Activated T-cell treated with anti-CD3 and anti-CD28 coated beads for 24 hours (primary cell): ENCODE data around the gene KLHL30.

Experiments used
- DNase-seq: peaks from one replicate; pipeline ENCODE4 v3.0.0-alpha.2; 2020; ENCODE audit warnings: low read depth

KLHL30 gene

GRCh38 chr2:238132463-238133450 lies 5.7 kb upstream of the KLHL30 start:
- no peak for DNase-seq

DNA sequence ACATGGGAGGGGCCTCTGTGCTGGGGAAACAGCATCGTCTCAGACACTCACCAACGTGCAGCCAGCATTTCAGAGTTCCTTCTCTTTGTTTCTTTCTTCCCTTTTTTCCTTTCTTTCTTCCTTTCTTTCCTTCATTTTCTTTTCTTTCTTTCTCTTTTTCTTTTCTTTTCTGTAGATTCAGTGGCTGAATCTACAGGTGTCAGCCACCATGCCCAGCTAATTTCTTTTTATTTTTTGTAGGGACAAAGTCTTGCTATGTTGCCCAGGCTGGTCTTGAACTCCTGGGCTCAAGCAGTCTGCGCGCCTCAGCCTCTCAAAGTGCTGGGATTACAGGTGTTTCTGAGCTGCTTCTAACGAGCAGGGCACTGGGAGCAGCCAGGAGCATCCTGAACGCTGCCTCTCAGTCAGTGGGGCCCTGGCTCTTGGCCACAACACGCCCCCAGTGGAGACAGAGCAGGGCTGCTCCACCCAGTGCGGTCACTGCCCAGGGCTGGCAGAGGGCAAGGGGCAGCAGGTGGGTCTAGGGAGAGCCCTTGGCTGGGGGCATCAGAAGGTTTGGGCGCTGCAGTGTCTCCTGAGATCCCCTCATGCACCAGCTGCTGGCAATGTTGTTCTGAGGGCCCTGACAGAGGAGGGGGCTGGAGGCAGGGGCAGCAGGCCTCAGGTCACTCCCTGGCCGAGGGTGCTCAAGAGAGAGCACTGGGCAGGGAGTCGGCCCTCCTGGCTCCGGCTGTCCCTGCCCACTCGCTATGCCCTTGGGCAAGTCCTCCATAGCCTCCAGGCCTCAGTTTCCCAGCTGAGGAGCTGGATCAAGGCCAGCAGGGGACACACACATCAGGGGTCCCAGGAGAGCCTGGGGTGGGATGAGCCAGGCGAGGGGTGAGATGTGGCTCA lies 4.7 kb upstream of the KLHL30 start:
- no peak for DNase-seq

DNA sequence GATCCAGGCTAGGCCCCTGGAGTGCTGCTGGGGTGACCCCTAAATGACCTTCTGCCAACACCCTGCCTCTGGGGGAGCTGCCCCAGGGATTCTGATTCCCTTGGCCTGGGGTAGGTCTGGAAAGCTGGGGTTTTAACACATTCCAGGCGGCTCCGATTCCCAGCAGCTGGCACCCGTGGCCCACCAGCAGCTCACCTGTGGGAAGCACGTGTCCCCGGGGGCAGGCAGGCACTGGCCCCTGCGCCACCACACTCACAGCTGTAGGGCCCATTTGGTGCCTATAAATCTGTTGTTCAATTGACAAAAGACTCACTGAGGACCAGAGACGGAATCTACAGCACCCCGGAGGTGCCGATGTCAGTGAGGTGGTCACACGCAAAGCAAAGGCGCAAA lies 4.1 kb upstream of the KLHL30 start:
- DNase-seq: no peak

- DNase-seq: no peak
Measured at GRCh38 chr2:238135601-238136150, 2.8 kb upstream of the KLHL30 start.

DNA sequence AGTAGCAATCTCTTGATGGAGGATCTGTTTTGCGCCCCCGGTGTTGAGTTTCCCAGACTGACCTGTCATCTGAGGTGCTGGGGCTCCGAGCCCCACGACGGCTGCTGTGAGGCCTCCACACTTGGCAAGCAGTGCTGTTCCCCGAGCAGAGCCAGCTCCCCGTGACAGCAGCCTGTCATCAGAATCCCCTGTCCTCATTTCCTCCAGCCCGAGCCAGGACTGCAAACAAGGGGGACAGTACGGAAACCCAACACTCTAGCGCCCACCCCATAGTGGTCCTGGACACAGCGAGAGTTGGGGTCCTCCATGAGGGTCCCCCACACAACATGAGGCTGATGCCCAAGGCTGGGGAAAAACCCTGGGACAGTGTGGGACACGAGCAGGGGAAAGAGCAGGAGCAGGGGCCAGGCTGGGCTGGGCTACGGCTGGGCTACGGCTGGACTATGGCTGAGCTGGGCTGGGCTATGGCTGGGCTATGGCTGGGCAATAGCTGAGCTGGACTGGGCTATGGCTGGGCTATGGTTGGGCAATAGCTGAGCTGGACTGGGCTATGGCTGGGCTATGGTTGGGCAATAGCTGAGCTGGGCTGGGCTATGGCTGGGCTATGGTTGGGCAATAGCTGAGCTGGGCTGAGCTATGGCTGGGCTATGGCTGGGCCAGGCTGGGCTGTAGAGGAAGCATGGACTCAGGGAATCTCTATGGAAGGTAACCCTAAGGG lies 1.5 kb upstream of the KLHL30 start:
- no peak for DNase-seq

- no peak for DNase-seq
Measured at GRCh38 chr2:238137885-238138284, 583 bp upstream of the KLHL30 start.

- peak; percentile 7 for DNase-seq
Measured at GRCh38 chr2:238139196-238140039, 950 bp downstream of the KLHL30 start.

DNA sequence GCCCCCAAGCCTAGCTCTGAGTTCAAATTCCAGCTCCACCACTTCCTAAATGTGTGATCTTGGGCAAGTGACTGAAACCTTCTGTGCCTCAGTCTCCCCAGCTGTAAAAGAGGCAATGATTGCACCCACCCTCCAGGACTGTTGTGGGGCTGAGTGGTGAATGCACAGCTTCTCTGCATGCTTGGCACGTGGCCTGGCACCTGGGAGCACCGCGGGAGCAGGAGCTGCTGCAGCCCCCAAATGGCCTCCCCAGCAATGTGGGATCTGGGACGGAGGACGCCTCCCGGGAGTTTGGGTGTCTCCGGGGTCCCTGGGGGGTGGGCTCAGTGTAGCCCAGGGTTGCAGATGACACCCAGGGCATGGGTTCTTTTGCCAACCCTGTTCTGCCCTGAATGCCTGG lies 1.6 kb downstream of the KLHL30 start:
- no peak for DNase-seq

DNA sequence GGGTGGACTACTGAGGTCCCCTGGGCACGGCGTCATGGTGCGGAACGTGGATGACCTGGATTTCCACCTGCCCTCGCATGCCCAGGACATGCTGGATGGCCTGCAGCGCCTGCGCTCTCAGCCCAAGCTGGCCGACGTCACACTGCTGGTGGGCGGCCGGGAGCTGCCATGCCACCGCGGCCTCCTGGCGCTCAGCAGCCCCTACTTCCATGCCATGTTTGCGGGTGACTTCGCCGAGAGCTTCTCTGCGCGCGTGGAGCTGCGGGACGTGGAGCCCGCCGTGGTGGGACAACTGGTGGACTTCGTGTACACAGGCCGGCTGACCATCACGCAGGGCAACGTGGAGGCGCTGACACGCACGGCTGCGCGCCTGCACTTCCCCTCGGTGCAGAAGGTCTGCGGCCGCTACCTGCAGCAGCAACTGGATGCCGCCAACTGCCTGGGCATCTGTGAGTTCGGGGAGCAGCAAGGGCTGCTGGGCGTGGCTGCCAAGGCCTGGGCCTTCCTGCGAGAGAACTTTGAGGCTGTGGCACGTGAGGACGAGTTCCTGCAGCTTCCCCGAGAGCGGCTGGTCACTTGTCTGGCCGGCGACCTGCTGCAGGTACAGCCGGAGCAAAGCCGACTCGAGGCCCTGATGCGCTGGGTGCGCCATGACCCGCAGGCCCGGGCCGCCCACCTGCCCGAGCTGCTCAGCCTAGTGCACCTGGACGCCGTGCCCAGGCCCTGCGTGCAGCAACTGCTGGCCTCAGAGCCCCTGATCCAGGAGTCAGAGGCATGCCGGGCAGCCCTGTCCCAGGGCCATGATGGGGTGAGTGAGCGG lies 2.5 kb downstream of the KLHL30 start:
- DNase-seq: no peak

DNA sequence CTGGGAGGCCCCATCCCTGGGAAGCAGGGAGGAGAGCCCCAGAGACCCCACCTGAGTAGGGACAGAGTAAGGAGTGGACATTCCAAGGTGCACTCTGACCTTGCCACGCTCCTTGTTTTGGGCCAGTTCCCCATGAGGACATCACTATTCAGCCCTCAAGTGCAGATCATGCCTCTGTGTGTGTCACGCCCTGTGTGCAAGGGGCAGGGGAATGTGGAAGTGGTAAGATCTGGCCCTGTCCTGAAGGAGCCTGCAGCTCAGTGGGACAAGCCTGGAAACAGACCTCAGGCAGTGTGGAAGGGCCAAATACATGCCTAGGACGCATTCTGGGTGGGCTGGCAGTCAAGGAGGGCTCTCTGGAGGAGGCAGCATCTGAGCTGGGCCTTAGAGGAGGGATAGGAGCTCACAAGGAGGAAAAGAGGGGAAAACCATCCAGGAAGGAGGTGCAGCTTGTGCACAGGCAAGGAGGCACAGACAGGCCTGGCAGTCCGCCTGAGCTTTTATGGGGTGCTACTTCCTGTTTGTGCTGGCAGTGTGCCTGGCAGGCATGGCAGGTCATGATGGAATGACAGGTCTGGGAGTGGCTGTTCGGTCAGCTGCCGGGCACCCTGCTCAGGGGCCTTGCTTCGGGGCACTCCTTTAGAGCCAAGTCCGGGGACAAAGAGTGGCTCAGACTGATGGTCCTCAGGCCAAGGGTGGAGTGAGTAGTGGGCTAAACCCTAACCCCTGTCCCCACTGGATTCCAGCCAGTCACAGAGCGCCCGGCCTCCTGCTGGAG lies 3.3 kb downstream of the KLHL30 start:
- no peak for DNase-seq

DNA sequence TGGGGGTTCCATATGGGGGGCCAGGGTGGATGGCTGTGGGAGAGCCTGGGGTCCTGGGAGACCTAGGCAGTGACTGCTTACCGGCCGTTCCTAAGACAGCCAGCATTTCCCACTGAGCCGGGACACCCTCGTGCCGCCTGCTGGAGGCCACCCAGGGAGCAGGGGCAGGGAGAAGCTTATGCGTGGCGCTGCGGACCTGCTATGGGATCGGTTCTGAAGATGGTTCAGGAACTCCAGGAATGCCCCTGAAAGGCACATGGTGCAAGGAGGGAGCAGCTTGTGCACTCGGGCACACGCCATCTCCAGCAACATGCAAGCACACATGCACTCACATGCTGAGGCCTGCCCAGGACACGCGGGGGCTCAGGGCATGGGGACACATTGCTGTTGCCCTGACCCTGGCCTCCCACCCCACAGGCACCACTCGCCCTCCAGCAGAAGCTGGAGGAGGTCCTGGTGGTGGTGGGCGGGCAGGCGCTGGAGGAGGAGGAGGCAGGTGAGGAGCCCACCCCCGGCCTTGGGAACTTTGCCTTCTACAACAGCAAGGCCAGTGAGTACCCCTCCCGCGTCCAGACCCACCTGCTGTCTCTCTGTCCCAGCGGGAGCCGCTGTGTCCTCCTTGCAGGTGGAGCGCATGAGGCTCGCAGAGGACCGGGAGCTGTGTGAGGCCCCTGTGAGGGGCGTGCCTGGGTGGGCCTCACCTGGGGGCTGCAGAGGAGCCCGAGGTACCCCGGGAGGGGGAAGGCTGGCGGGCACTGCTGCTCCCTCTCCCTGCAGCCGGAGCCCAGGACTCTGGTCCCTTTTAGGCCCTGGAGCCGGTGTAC lies 4.1 kb downstream of the KLHL30 start:
- DNase-seq: no peak

DNA sequence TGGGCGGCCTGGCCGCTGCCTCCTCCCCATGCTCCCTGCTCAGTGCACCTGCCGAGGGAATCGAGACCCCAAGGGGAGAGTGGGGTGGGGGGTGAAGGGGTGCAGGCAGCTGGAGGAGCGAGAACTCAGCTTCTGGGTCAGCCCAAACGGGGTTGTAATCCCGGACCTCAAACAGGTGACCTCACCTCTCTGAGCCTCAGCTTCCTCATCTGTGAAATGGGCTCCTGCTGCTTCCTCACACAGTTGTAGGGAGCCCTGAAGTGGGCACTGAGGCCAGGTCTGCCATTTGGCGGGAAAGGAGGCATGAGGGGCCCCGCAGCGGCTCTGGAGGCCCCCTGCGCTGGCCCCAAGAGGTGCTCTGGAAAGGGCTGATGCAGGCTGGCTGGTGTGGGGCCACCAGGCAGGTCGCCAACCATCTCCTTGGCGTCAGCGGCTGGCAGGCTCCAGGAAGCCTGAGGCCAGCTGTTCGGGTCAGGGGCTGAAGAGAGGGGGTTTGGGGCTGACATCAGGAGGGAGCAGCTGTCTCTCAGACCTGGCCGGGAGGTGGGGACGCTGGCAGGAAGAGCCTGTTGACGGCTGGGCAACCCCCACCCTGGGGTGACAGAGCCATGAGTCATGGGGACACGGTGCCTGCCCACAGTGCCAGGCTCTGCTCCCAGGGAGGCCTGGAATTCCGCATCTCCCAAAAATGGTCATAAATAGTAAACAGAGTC lies 4.9 kb downstream of the KLHL30 start:
- no peak for DNase-seq

DNA sequence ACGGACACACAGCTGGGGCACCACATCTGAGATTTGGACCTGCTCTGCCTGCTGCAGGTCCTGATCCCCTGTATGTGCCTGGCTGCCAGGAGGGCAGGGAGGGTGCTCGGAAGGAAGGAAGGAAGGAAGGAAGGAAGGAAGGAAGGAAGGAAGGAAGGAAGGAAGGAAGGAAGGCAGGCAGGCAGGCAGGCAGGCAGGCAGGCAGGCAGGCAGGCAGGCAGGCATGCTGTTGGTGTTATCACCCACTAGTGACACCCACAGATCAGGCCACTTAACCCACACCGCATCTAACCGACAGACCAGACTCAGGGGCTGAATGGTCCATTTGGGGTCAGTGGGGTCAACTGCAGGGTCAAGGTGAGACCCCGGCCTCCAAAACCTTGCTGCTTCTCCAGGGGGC lies 5.8 kb downstream of the KLHL30 start:
- DNase-seq: no peak

DNA sequence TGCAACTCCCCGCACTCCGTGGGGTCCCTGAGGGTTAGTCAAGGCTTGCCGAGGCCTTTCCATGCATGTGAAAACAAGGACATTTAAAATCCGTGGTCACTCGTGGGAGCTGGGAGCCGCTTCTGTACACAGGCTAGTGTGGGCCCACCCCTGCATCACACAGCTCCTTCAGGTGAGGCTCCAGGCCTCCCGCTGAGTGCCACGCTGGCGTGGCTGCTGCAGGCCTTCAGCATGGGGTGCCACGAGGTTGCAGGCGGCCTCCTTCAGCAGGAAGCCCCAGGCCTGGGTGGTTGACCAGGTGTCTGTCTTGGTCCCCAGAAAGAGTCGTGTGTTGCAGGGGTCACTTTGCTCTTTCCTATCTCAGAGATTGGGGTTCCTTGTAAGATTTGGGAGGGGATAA lies 6.6 kb downstream of the KLHL30 start:
- DNase-seq: no peak

- no peak for DNase-seq
Measured at GRCh38 chr2:238145851-238146250, 7.4 kb downstream of the KLHL30 start.

- no peak for DNase-seq
Measured at GRCh38 chr2:238146884-238147544, 8.5 kb downstream of the KLHL30 start.

DNA sequence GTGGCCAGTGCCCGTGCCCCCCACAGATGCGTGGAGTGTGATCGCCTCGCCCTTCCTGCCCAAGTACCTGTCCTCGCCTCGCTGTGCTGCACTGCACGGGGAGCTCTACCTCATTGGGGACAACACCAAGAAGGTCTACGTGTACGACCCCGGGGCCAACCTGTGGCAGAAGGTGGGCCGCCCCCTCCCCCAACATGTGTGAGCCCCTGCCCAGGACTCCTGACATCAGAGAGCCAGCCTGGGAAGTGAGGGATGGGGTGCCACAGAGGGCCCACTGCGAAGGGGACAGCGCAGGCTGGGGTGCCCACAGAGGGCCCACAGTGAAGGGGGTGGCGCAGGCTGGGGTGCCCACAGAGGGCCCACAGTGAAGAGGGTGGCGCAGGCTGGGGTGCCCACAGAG lies 10.5 kb downstream of the KLHL30 start:
- no peak for DNase-seq
